Large intestine (tissue), 3 donors: ENCODE results near the gene COA8. TPM values are rescaled to one million over a fixed set of nuclear protein-coding genes. Genes with fewer than 3 reads are reported as not detected.

ENCODE experiments used
- DNase-seq, 2 donors: peaks; one replicate each; pipeline versions ENCODE4 v3.0.0 to v3.0.0-alpha.2; 2013
- H3K27ac ChIP-seq: one replicate; pipeline ENCODE4 v1.5.1; 2013; ENCODE audit warnings: low read length
- H3K27me3 ChIP-seq: 2 replicates; pipeline ENCODE4 v1.6.1; 2013; ENCODE audit warnings: low read length; ENCODE audit not compliant: control insufficient read depth, insufficient read depth
- H3K36me3 ChIP-seq: 2 replicates; pipeline ENCODE4 v1.6.1; 2013; ENCODE audit warnings: low read length; ENCODE audit not compliant: control insufficient read depth, insufficient read depth
- H3K4me1 ChIP-seq: one replicate; pipeline ENCODE4 v1.6.1; 2013; ENCODE audit warnings: low read length; ENCODE audit not compliant: control insufficient read depth, insufficient read depth
- H3K4me3 ChIP-seq: one replicate; pipeline ENCODE4 v1.5.1; 2013; ENCODE audit warnings: low read length
- H3K9me3 ChIP-seq: one replicate; pipeline ENCODE4 v1.6.1; 2013; ENCODE audit warnings: mild to moderate bottlenecking, low read depth, low read length, moderate library complexity; ENCODE audit not compliant: control insufficient read depth
- WGBS: methylation state at CpG from one replicate; pipeline ENCODE4 v1.1.5; 2013; ENCODE audit warnings: low lambda C conversion rate; ENCODE audit not compliant: insufficient coverage; 5-methylcytosine and 5-hydroxymethylcytosine counted together
- polyA plus RNA-seq: library from polyadenylated mRNA; unstranded; fragments of 120-200 nt; gene quantifications from one replicate; pipeline ENCODE4 v1.2.1, GENCODE V29; 2013

Gene COA8
- polyA plus RNA-seq, 1 donor, result 45.6 TPM

GRCh38 chr14:103551338-103551762, 11.4 kb upstream of the COA8 start:
- Histone ChIP-seq H3K27ac (peak overlapping the region; percentile 54), H3K4me1 (peaks cover 10% of the 10 kb centered on the region), H3K27me3 (no peaks in the 10 kb centered on the region), H3K9me3 (no peaks in the 10 kb centered on the region), H3K4me3 (no peak overlapping the region), H3K36me3 (peaks cover 2% of the 10 kb centered on the region)
- WGBS, result 93% methylated on average over 5 of the region's 17 CpGs
- DNase-seq, result no peak

GRCh38 chr14:103552011-103552845, 10.5 kb upstream of the COA8 start:
- no peaks in the 10 kb centered on the region for H3K9me3 ChIP-seq
- no peak overlapping the region for H3K4me3 ChIP-seq
- H3K27ac ChIP-seq, result peak overlapping the region; percentile 54
- H3K4me1 ChIP-seq, result peaks cover 10% of the 10 kb centered on the region
- no peak for DNase-seq
- whole genome bisulfite sequencing, result no CpG with 5 or more reads among the region's 18 CpGs
- no peaks in the 10 kb centered on the region for H3K27me3 ChIP-seq
- peaks cover 2% of the 10 kb centered on the region for H3K36me3 ChIP-seq

- Histone ChIP-seq H3K27me3 (no peaks in the 10 kb centered on the region), H3K4me1 (peaks cover 10% of the 10 kb centered on the region), H3K36me3 (peaks cover 2% of the 10 kb centered on the region), H3K4me3 (no peak overlapping the region), H3K27ac (peak overlapping the region; percentile 16), H3K9me3 (no peaks in the 10 kb centered on the region)
- no peak for DNase-seq
- WGBS, result 100% methylated on average over 1 of the region's 11 CpGs
Observed at GRCh38 chr14:103552846-103553210, 9.9 kb upstream of the COA8 start.

- no peaks in the 10 kb centered on the region for H3K27me3 ChIP-seq
- peaks cover 29% of the 10 kb centered on the region for H3K36me3 ChIP-seq
- no peak overlapping the region for H3K27ac ChIP-seq
- no peak for DNase-seq
- no CpG with 5 or more reads among the region's 15 CpGs for WGBS
- H3K4me3 ChIP-seq, result no peak overlapping the region
- peaks cover 8% of the 10 kb centered on the region for H3K4me1 ChIP-seq
- no peaks in the 10 kb centered on the region for H3K9me3 ChIP-seq
Observed at GRCh38 chr14:103555559-103556337, 7.0 kb upstream of the COA8 start.

- no peak overlapping the region for H3K27ac ChIP-seq
- WGBS, result 60% methylated on average over 1 of the region's 15 CpGs
- H3K9me3 ChIP-seq, result no peaks in the 10 kb centered on the region
- H3K4me1 ChIP-seq, result peaks cover 10% of the 10 kb centered on the region
- no peak for DNase-seq
- no peak overlapping the region for H3K4me3 ChIP-seq
- H3K27me3 ChIP-seq, result no peaks in the 10 kb centered on the region
- H3K36me3 ChIP-seq, result peaks cover 29% of the 10 kb centered on the region
Observed at GRCh38 chr14:103556946-103557758, 5.6 kb upstream of the COA8 start.

- H3K4me3 ChIP-seq, result no peak overlapping the region
- no peak for DNase-seq
- H3K36me3 ChIP-seq, result peaks cover 29% of the 10 kb centered on the region
- H3K9me3 ChIP-seq, result no peaks in the 10 kb centered on the region
- 100% methylated on average over 2 of the region's 16 CpGs for WGBS
- no peaks in the 10 kb centered on the region for H3K27me3 ChIP-seq
- H3K4me1 ChIP-seq, result peaks cover 10% of the 10 kb centered on the region
- H3K27ac ChIP-seq, result no peak overlapping the region
Observed at GRCh38 chr14:103558071-103558882, 4.5 kb upstream of the COA8 start.

- H3K4me3 ChIP-seq, result no peak overlapping the region
- H3K9me3 ChIP-seq, result no peaks in the 10 kb centered on the region
- peaks cover 27% of the 10 kb centered on the region for H3K36me3 ChIP-seq
- no peak overlapping the region for H3K27ac ChIP-seq
- H3K4me1 ChIP-seq, result peaks cover 17% of the 10 kb centered on the region
- H3K27me3 ChIP-seq, result no peaks in the 10 kb centered on the region
- 93% methylated on average over 3 of the region's 9 CpGs for WGBS
- no peak for DNase-seq
Observed at GRCh38 chr14:103559766-103560165, 3.0 kb upstream of the COA8 start.

- peaks cover 17% of the 10 kb centered on the region for H3K4me1 ChIP-seq
- no peaks in the 10 kb centered on the region for H3K27me3 ChIP-seq
- H3K27ac ChIP-seq, result no peak overlapping the region
- peaks cover 26% of the 10 kb centered on the region for H3K36me3 ChIP-seq
- H3K9me3 ChIP-seq, result no peaks in the 10 kb centered on the region
- 89% methylated on average over 3 of the region's 8 CpGs for WGBS
- no peak for DNase-seq
- H3K4me3 ChIP-seq, result peak overlapping the region; percentile 92
Observed at GRCh38 chr14:103560691-103561090, 2.1 kb upstream of the COA8 start.

- no peaks in the 10 kb centered on the region for H3K9me3 ChIP-seq
- H3K4me1 ChIP-seq, result peaks cover 17% of the 10 kb centered on the region
- H3K4me3 ChIP-seq, result peak overlapping the region; percentile 92
- no CpG with 5 or more reads among the region's 36 CpGs for WGBS
- peaks cover 29% of the 10 kb centered on the region for H3K36me3 ChIP-seq
- H3K27ac ChIP-seq, result peak overlapping the region; percentile 86
- no peaks in the 10 kb centered on the region for H3K27me3 ChIP-seq
- peak in 1 of 2 donors; percentile 58 for DNase-seq
Observed at GRCh38 chr14:103561381-103562178, 1.2 kb upstream of the COA8 start.
